NB4 (cell line): ENCODE results near the gene FA2H.

Source experiments
- MYC ChIP-seq: IDR thresholded peaks from 2 replicates; pipeline ENCODE4 v1.6.1; 2011; ENCODE audit warnings: low read depth, low read length
- POLR2A ChIP-seq: IDR thresholded peaks from 2 replicates; pipeline ENCODE4 v1.6.1; 2011; ENCODE audit warnings: mild to moderate bottlenecking; ENCODE audit not compliant: insufficient read length; ENCODE audit errors: extremely low read depth
- TF ChIP-seq, protein P1 (sequence below): IDR thresholded peaks from one replicate; pipeline ENCODE4 v1.5.1; 2012; ENCODE audit warnings: low read depth, low read length

DNA sequence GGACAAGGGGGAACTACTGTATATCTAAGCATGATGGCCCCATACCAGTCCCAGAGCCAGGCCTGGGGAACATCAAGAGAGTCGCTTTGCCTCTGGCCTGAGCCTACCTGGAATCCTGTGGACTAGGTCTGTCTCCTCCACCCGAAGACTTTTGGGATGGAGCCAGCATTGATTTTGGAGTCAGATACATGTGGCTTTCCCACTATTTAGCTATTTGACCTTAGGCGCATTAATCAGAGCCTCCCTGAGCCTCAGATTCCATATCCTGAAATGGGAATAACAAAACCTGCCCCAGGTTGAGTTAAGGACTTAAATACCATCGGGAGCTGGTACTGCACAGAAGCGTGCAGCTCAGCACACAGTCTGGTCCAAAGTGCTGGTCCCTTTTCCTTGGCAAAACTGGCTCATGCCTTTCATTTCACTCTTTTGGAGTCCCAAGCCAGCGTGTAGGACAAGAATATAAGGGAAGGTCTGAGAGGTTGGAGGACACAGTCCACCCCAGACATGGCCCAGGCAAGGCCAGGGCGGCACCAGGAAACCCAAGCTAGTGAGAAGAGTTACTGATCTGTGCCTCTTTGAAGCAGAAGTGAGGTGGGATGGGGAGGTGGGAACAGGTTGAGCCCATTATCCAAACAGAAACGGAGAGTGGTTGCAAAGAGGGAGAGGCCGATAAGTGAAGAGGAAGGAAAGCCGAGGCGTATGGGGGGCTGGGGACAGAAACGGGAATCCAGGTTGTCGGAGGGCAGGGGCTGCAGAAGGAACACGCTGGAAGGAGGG, 986 bp downstream of the FA2H start:
- TF ChIP-seq, protein P1, sequence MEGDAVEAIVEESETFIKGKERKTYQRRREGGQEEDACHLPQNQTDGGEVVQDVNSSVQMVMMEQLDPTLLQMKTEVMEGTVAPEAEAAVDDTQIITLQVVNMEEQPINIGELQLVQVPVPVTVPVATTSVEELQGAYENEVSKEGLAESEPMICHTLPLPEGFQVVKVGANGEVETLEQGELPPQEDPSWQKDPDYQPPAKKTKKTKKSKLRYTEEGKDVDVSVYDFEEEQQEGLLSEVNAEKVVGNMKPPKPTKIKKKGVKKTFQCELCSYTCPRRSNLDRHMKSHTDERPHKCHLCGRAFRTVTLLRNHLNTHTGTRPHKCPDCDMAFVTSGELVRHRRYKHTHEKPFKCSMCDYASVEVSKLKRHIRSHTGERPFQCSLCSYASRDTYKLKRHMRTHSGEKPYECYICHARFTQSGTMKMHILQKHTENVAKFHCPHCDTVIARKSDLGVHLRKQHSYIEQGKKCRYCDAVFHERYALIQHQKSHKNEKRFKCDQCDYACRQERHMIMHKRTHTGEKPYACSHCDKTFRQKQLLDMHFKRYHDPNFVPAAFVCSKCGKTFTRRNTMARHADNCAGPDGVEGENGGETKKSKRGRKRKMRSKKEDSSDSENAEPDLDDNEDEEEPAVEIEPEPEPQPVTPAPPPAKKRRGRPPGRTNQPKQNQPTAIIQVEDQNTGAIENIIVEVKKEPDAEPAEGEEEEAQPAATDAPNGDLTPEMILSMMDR = no peak
- TF ChIP-seq POLR2A (no peak), MYC (no peak)
